Right lobe of liver (tissue), 6 donors: ENCODE results near the gene LRRC18. TPM values are rescaled to one million over a fixed set of nuclear protein-coding genes. Genes with fewer than 3 reads are reported as not detected.

Source experiments
- ATAC-seq, 4 donors: fragments of 200-7000 bp; cut with Tn5 transposase; one replicate each; pipeline ENCODE4 v1.9.1; 2020; ENCODE audit warnings: mild to moderate bottlenecking in 4 of 4, moderate library complexity in 4 of 4
- DNase-seq, 3 donors: peaks; one replicate each; pipeline ENCODE4 v3.0.0-alpha.2; 2020
- H3K27ac ChIP-seq, 3 donors: fragments of 200-600 bp; one replicate each; pipeline ENCODE4 v1.8.0; 2022
- H3K27me3 ChIP-seq, 2 donors: fragments of 200-600 bp; one replicate each; pipeline ENCODE4 v1.8.0; 2022
- H3K36me3 ChIP-seq, 4 donors: fragments of 200-600 bp; sonication (generic) in 1 of 4; one replicate each; pipeline versions ENCODE4 v1.5.1 to v1.8.0; 2017 to 2022; ENCODE audit warnings: control low read depth in 1 of 4
- H3K4me1 ChIP-seq, 4 donors: fragments of 200-600 bp; sonication (generic) in 1 of 4; one replicate each; pipeline versions ENCODE4 v1.5.1 to v1.8.0; 2017 to 2022; ENCODE audit warnings: control low read depth in 1 of 4
- H3K4me3 ChIP-seq, 3 donors: fragments of 200-600 bp; one replicate each; pipeline ENCODE4 v1.8.0; 2022
- H3K9me3 ChIP-seq, 4 donors: fragments of 200-600 bp; sonication (generic) in 1 of 4; one replicate each; pipeline versions ENCODE4 v1.5.1 to v1.8.0; 2017 to 2022; ENCODE audit warnings: control low read depth in 1 of 4
- POLR2A ChIP-seq: fragments of 450-650 bp; IDR thresholded peaks from one replicate; pipeline ENCODE4 v1.6.1; 2017; ENCODE audit warnings: antibody characterized with exemption, mild to moderate bottlenecking
- WGBS: methylation state at CpG from one replicate; pipeline ENCODE4 v1.1.6; 2018; ENCODE audit warnings: low coverage, low lambda C conversion rate; ENCODE audit not compliant: insufficient coverage; ENCODE audit errors: missing lambda C conversion rate; 5-methylcytosine and 5-hydroxymethylcytosine counted together
- intact Hi-C, 2 donors: fragments of 100-400 bp; cut with DNase I; formaldehyde crosslinking; loops; one replicate each; pipeline versions ENCODE4 v1.11.2 to v1.14.1; 2022
- total RNA-seq, 6 experiments: library from RNA; depleted of rRNA in 2 of 6; stranded (reverse); fragments of >200 nt in 2 of 6; fragmentation: NEBNext Ultra II Directional in 3 of 6; extraction: Animal tissue kit (Norgen Biotek cat#: 25700) in 3 of 6; gene quantifications; one replicate each; pipeline versions ENCODE4 v1.1.0 to v1.2.4, GENCODE V29; 2016 to 2023
- TF ChIP-seq, protein P1 (sequence below), 4 donors: fragments of 200-600 bp in 3 of 4; fragments of 450-650 bp in 1 of 4; IDR thresholded peaks; one replicate each; pipeline versions ENCODE4 v1.5.1 to v1.8.0; 2016 to 2022; ENCODE audit warnings: antibody characterized with exemption in 4 of 4, mild to moderate bottlenecking in 2 of 4
- donor health status: DM: no; HTN: yes; CAD: no.
- donor health status: DM: no; HTN: no; CAD: no.
- donor health status: DM: no; HTN: no; CAD: no.
- donor health status: DM: no; HTN: yes; CAD: no.
- donor health status: DM: no; HTN: yes; CAD: no.

LRRC18 gene
- total RNA-seq, 6 experiments from 2014 or later = not detected

DNA sequence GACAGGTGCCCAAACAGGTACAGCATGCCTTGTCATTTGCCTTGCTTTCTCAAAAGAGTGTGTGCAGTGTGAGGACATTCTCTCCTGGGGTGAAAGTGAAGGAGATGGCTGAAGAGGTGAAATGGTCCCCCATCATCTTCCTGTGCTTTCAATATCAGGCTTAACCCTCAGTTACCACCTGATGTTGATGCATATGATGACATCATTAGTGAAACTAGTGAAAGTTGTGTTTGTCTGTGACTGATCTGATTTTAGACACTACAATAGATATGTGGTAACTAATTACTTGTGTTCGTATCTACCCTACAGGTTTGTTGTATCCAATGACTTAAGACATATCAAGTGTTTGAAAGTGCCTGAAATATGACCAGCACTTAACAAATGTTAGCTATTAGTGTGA is 24.4 kb upstream of the LRRC18 start:
- Histone ChIP-seq H3K9me3 (no peaks in the 10 kb centered on the region), H3K36me3 (no peaks in the 10 kb centered on the region), H3K27me3 (no peaks in the 10 kb centered on the region), H3K4me1 (no peaks in the 10 kb centered on the region), H3K27ac (no peak overlapping the region), H3K4me3 (no peak overlapping the region)
- intact Hi-C loops = no loop called here
- WGBS = 83% methylated on average over 1 of the region's 1 CpG
- DNase-seq = no peak
- TF ChIP-seq POLR2A = no peak
- TF ChIP-seq, protein P1, sequence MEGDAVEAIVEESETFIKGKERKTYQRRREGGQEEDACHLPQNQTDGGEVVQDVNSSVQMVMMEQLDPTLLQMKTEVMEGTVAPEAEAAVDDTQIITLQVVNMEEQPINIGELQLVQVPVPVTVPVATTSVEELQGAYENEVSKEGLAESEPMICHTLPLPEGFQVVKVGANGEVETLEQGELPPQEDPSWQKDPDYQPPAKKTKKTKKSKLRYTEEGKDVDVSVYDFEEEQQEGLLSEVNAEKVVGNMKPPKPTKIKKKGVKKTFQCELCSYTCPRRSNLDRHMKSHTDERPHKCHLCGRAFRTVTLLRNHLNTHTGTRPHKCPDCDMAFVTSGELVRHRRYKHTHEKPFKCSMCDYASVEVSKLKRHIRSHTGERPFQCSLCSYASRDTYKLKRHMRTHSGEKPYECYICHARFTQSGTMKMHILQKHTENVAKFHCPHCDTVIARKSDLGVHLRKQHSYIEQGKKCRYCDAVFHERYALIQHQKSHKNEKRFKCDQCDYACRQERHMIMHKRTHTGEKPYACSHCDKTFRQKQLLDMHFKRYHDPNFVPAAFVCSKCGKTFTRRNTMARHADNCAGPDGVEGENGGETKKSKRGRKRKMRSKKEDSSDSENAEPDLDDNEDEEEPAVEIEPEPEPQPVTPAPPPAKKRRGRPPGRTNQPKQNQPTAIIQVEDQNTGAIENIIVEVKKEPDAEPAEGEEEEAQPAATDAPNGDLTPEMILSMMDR (IDR thresholded peaks at IDR 0.05) = no peak
- ATAC-seq = no peak

DNA sequence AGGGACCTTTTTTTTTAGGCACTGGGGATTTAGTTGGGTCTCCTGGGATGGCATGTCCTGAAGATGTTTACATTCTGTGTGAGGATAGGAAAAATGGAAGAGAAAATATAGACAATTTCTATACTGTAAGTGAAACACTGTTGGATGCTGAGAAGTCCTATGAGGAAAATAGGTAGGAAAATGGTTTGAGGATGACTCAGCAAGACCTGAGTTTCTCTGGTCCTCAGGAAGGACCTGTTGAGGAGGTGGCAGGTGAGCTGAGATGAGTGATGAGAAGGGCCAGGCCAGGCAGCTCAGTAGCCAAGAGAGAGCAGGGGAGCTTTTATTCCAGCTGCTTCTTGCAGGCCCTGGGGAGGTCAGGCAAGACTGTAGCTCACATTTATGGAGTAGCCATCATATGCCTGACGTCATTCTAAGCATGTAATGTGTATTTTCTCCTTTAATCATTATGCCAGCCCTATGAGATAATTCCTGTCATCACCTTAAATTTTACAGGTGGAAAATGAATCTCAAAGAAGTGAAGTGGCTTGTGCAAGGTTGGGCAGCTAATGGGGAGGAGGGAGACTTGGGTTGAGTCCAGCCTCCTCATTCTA is 19.1 kb upstream of the LRRC18 start:
- DNase-seq = no peak
- Histone ChIP-seq H3K36me3 (no peaks in the 10 kb centered on the region), H3K4me3 (no peak overlapping the region), H3K9me3 (no peaks in the 10 kb centered on the region), H3K4me1 (no peaks in the 10 kb centered on the region), H3K27me3 (no peaks in the 10 kb centered on the region), H3K27ac (no peak overlapping the region)
- no peak for ATAC-seq
- intact Hi-C loops = no loop called here
- WGBS = 67% methylated on average over 1 of the region's 1 CpG
- TF ChIP-seq, protein P1 (IDR thresholded peaks at IDR 0.05) = no peak
- TF ChIP-seq POLR2A = no peak

DNA sequence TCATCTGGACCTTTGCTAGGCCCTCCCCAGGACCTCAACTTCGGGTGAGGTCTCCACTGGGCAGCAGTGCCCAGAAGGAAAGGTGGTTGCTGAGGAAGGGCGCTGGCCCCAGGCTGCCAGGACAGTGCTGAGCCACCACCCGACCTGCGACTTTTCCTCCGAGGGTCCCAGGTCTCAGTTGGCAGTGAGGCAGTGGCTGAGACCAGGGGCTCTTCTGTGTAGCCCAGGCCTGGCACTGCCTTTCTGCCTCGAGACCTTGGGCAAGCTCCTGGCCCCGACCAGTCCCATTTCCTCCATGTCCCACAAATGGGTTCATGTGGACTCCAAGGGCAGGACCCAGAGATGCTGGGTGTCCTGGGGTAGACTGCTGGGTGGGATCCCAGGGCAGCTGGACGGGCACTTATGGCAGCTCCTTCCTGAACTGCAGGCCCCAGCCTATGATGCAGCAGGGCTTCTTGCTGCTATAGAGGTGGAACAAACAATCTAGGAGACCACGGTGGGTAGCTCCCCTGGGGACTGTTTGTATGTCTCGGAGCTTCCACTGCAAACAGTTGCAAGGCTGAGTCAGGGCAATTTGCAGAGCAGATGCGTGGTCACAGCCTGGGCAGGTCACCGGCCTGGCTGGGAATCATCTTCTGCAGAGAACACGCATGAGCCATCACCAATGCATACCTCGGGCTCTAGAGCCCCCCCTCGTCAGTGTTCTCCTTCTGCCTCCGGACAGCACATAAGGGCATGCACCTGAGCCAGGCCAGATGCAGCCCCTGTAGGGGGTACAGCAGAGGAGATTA is 17.9 kb upstream of the LRRC18 start:
- no peaks in the 10 kb centered on the region for H3K4me1 ChIP-seq
- H3K4me3 ChIP-seq = no peak overlapping the region
- TF ChIP-seq, protein P1 (IDR thresholded peaks at IDR 0.05) = no peak
- TF ChIP-seq POLR2A = no peak
- no peak for ATAC-seq
- intact Hi-C loops = no loop called here
- H3K36me3 ChIP-seq = no peaks in the 10 kb centered on the region
- no peak for DNase-seq
- 60% methylated on average over 1 of the region's 16 CpGs for WGBS
- H3K27ac ChIP-seq = no peak overlapping the region
- H3K9me3 ChIP-seq = no peaks in the 10 kb centered on the region
- no peaks in the 10 kb centered on the region for H3K27me3 ChIP-seq

DNA sequence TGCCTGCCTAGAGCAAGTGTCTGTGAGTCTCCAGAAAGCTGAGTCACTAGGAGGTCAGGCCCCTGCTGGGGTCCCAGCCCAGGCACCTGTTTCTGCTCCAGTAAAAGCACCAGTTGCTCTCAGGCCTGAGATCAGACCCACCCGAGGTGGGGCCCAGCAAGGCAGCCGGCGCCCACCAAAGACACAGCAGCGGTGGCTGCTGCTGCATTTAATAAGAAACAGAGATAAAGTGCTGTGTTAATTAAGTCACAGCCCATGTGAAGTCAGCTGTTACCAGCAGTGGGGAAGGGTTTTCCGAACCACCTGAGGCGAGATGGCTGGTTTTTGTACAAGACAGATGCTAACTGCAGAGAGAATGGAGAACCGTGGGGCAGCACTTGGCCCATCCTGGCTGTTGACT is 12.1 kb upstream of the LRRC18 start:
- intact Hi-C loops = no loop called here
- ATAC-seq = no peak
- 84% methylated on average over 3 of the region's 7 CpGs for WGBS

More for the DNA sequence above, 12.1 kb upstream of the LRRC18 start:
- Histone ChIP-seq H3K36me3 (peaks cover 0 to 2% (median 0%) of the 10 kb centered on the region in 4 donors), H3K4me1 (no peaks in the 10 kb centered on the region), H3K4me3 (no peak overlapping the region), H3K27me3 (no peaks in the 10 kb centered on the region), H3K27ac (no peak overlapping the region), H3K9me3 (no peaks in the 10 kb centered on the region)
- DNase-seq = no peak
- TF ChIP-seq, protein P1 (IDR thresholded peaks at IDR 0.05) = no peak
- TF ChIP-seq POLR2A = no peak
